Lower lobe of right lung (tissue), 2 donors: Measurements from ENCODE around the gene MAP7. TPM values are rescaled to one million over a fixed set of nuclear protein-coding genes. Genes with fewer than 3 reads are reported as not detected.

ENCODE experiments used
- ATAC-seq, 2 donors: fragments of 200-7000 bp; cut with Tn5 transposase; one replicate each; pipeline ENCODE4 v1.9.1; 2020 to 2022; ENCODE audit warnings: mild to moderate bottlenecking in 2 of 2, moderate library complexity in 2 of 2
- DNase-seq: peaks from one replicate; pipeline ENCODE4 v3.0.0-alpha.2; 2020
- H3K27ac ChIP-seq: fragments of 200-600 bp; one replicate; pipeline ENCODE4 v1.8.0; 2022
- H3K27me3 ChIP-seq: fragments of 200-600 bp; one replicate; pipeline ENCODE4 v1.8.0; 2022; ENCODE audit warnings: low read depth
- H3K36me3 ChIP-seq: fragments of 200-600 bp; one replicate; pipeline ENCODE4 v1.8.0; 2022; ENCODE audit warnings: mild to moderate bottlenecking
- H3K4me1 ChIP-seq: fragments of 200-600 bp; one replicate; pipeline ENCODE4 v1.8.0; 2022
- H3K4me3 ChIP-seq: fragments of 200-600 bp; one replicate; pipeline ENCODE4 v1.8.0; 2022; ENCODE audit warnings: mild to moderate bottlenecking
- H3K9me3 ChIP-seq: fragments of 200-600 bp; one replicate; pipeline ENCODE4 v1.8.0; 2022
- CTCF ChIP-seq: fragments of 200-600 bp; IDR thresholded peaks from one replicate; pipeline ENCODE4 v1.8.0; 2022; ENCODE audit warnings: antibody characterized with exemption, mild to moderate bottlenecking
- intact Hi-C: fragments of 100-400 bp; cut with DNase I; formaldehyde crosslinking; loops from one replicate; pipeline ENCODE4 v1.11.0; 2022
- total RNA-seq: library from RNA; stranded (reverse); fragmentation: NEBNext Ultra II Directional; extraction: Animal tissue kit (Norgen Biotek cat#: 25700); gene quantifications from one replicate; pipeline ENCODE4 v1.2.1, GENCODE V29; 2021
- donor health status: DM: no; HTN: yes; CAD: no; lungs with severe emphysema.

The MAP7 gene
- total RNA-seq, 1 donor from 2014 or later, result 18.3 TPM

- intact Hi-C loops, result no loop called here
- H3K9me3 ChIP-seq, result no peaks in the 10 kb centered on the region
- H3K36me3 ChIP-seq, result no peaks in the 10 kb centered on the region
- TF ChIP-seq CTCF, result no peak
- H3K27ac ChIP-seq, result no peak overlapping the region
- ATAC-seq (no peak), DNase-seq (no peak)
- no peaks in the 10 kb centered on the region for H3K4me1 ChIP-seq
- H3K4me3 ChIP-seq, result no peak overlapping the region
- H3K27me3 ChIP-seq, result no peaks in the 10 kb centered on the region
Observed at GRCh38 chr6:136508725-136509392, 41.4 kb downstream of the MAP7 start.

GRCh38 chr6:136506124-136506799, 44.0 kb downstream of the MAP7 start:
- DNase-seq (no peak), ATAC-seq (no peak)
- Histone ChIP-seq H3K9me3 (no peaks in the 10 kb centered on the region), H3K4me3 (no peak overlapping the region), H3K36me3 (no peaks in the 10 kb centered on the region), H3K4me1 (no peaks in the 10 kb centered on the region), H3K27ac (no peak overlapping the region), H3K27me3 (no peaks in the 10 kb centered on the region)
- no peak for TF ChIP-seq CTCF
- intact Hi-C loops, result no loop called here

- no peak for DNase-seq
- intact Hi-C loops, result no loop called here
Observed at GRCh38 chr6:136503303-136504029, 46.8 kb downstream of the MAP7 start.

GRCh38 chr6:136502786-136503185, 47.4 kb downstream of the MAP7 start:
- H3K4me1 ChIP-seq, result no peaks in the 10 kb centered on the region
- H3K27ac ChIP-seq, result no peak overlapping the region
- no peaks in the 10 kb centered on the region for H3K27me3 ChIP-seq
- intact Hi-C loops, result no loop called here
- TF ChIP-seq CTCF, result no peak
- no peaks in the 10 kb centered on the region for H3K9me3 ChIP-seq
- H3K4me3 ChIP-seq, result no peak overlapping the region
- no peak for DNase-seq
- ATAC-seq, result no peak
- no peaks in the 10 kb centered on the region for H3K36me3 ChIP-seq

More at GRCh38 chr6:136503303-136504029, 46.8 kb downstream of the MAP7 start:
- no peaks in the 10 kb centered on the region for H3K4me1 ChIP-seq
- H3K27ac ChIP-seq, result no peak overlapping the region
- no peak for TF ChIP-seq CTCF
- no peak for ATAC-seq
- H3K4me3 ChIP-seq, result no peak overlapping the region
- no peaks in the 10 kb centered on the region for H3K36me3 ChIP-seq
- H3K27me3 ChIP-seq, result no peaks in the 10 kb centered on the region
- H3K9me3 ChIP-seq, result no peaks in the 10 kb centered on the region

GRCh38 chr6:136501514-136501913, 48.7 kb downstream of the MAP7 start:
- Histone ChIP-seq H3K27me3 (no peaks in the 10 kb centered on the region), H3K4me3 (no peak overlapping the region), H3K9me3 (no peaks in the 10 kb centered on the region), H3K36me3 (no peaks in the 10 kb centered on the region), H3K27ac (no peak overlapping the region), H3K4me1 (no peaks in the 10 kb centered on the region)
- intact Hi-C loops, result no loop called here
- no peak for DNase-seq
- no peak for ATAC-seq
- no peak for TF ChIP-seq CTCF
